Dedifferentiated amniotic fluid mesenchymal stem cell (primary cell): ENCODE measurements around the gene CHTOP.

Experiments used
- DNase-seq: peaks from one replicate; pipeline ENCODE4 v3.0.0-alpha.2; 2016; ENCODE audit errors: extremely low spot score

The CHTOP gene

DNA sequence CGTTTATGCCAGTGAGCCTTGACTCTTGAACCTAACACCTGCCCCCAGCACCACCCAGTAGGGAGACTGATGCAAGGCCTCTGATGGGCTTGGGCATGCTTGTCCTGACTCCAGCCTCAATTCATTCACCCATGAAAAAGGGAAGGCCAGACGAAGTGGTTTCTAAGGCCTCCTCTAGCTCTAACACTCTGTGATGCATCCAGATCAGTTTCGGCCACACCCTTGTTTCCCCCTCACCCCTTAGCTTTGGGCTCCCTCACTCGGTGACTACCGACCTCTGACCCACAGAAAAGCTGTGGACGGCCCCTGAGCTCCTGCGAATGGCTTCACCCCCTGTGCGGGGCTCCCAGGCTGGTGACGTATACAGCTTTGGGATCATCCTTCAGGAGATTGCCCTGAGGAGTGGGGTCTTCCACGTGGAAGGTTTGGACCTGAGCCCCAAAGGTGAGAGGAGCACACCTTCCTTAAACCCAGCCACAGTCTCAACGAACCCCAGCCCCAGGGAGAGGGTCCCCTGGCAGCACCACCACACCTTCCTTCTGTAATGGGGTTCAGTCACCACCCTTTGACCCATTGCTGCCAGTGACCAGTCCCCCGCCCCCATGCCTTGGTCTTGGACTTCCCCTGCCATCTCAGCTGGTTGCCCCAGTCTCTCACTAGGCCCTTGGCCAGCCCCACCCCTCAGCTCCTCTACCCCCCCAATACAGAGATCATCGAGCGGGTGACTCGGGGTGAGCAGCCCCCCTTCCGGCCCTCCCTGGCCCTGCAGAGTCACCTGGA is 53.7 kb downstream of the CHTOP start:
- no peak for DNase-seq

DNA sequence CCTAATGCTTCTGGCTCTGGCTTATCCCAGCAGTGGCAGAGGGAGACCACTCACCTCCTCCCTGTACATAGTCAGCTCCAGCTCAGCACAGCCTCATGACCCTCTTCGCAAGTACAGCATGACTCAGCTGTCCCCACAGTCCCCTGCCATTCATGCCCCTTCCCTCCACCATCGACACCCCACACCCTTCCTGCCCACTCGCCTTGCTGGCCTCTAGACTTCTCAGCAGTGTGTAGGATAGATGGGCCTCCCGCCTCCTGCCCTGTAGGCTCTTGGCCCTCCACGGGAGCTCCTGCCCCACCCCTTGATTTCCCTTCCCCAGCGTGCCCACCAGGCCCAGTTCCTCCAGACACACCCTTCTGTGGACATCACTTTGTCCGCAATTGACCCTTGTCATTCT is 54.4 kb downstream of the CHTOP start:
- DNase-seq, result no peak

DNA sequence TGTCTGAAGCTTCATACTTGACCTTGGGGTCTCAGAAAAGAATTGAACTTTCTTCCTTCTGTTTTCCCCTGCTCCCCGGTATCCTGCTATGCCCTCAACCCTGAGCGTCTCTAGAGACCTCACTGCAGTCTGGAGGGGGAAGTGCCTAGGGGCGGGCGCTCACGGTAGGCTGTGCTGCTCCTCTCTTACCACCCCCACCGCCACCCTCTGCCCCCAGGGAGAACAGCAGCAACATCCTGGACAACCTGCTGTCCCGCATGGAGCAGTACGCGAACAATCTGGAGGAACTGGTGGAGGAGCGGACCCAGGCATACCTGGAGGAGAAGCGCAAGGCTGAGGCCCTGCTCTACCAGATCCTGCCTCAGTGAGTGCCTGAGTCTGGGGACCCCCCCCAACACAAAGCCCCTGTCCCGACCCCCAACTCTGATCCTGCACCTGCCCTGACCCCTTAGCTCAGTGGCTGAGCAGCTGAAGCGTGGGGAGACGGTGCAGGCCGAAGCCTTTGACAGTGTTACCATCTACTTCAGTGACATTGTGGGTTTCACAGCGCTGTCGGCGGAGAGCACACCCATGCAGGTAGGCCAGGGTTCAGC is 55.0 kb downstream of the CHTOP start:
- DNase-seq, result no peak

DNA sequence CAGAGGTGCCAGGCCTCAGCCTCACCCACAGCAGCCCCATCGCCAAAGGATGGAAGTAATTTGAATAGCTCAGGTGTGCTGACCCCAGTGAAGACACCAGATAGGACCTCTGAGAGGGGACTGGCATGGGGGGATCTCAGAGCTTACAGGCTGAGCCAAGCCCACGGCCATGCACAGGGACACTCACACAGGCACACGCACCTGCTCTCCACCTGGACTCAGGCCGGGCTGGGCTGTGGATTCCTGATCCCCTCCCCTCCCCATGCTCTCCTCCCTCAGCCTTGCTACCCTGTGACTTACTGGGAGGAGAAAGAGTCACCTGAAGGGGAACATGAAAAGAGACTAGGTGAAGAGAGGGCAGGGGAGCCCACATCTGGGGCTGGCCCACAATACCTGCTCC is 59.6 kb downstream of the CHTOP start:
- DNase-seq, result no peak
